HG03097 (cell line): ENCODE data around the gene SAMD11.
"Not testable (repeated sequence)": the region's sequence is repeated elsewhere in the genome, so short reads cannot be mapped to it uniquely, and the experiment has no call there.

Experiments used
- ATAC-seq: cut with Tn5 transposase; IDR thresholded peaks from one replicate; pipeline ENCODE4 v1.9.1; 2021; ENCODE audit not compliant: unreplicated experiment, low FRiP score

Gene SAMD11

GRCh38 chr1:944341-945325 is 20.9 kb downstream of the SAMD11 start:
- no peak for ATAC-seq

DNA sequence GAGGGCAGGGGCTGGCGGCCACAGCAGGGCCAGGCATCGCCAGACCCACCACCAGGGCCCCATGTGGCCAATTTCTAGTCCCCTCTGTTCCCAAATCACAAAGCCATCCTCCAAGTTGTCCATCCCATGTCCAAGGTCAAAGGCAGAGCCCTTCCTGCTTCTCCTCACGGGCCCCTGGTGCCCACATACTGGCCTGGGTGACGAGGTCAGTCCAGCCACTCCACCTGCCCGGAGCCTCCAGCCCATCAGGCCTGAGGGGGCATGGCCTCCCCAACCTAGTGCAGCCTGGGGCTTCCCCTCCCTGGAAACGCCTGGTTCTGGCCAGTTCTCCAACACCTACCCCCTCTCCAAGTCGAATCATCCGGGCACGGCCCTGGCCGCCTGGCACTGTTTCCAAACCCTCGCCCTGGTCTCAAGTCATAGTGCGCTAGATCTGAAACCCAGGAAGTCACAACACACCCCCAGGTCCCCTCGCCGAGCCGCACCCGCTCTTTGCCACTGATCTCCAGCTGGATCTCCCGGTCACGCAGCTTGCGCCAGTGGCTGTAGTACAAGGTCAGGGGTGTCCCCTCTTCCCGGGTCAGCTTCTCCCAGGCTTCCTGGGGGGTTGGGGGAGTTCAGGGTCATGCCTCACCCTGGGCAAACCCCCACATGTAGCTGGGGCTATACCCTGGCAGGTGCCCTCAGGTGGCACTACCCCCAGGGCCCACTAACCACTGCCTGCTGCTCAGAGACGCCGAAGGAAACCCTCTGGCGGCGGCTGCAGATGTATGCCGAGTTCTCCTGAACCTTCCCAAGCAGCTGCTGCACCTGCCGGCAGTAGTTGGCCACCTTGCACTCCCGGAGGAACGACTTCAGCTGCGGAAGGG is 22.2 kb downstream of the SAMD11 start:
- ATAC-seq, result no peak

DNA sequence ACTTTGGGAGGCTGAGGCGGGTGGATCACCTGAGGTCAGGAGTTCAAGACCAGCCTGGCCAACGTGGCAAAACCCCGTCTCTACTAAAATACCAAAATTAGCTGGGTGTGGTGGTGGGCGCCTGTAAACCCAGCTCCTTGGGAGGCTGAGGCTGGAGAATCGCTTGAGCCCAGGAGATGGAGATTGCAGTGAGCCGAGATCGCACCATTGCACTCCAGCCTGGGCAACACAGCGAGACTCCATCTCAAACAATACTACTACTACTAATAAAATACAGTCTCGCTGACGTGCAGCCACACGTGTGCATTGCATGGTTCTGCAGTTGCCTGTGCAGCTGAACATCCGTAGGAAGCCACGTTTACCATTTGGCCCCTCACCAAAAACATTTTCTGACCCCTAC is 23.1 kb downstream of the SAMD11 start:
- not testable (repeated sequence) for ATAC-seq

GRCh38 chr1:947958-948357 is 24.2 kb downstream of the SAMD11 start:
- no peak for ATAC-seq

- no peak for ATAC-seq
Measured at GRCh38 chr1:950268-950667, 26.5 kb downstream of the SAMD11 start.

DNA sequence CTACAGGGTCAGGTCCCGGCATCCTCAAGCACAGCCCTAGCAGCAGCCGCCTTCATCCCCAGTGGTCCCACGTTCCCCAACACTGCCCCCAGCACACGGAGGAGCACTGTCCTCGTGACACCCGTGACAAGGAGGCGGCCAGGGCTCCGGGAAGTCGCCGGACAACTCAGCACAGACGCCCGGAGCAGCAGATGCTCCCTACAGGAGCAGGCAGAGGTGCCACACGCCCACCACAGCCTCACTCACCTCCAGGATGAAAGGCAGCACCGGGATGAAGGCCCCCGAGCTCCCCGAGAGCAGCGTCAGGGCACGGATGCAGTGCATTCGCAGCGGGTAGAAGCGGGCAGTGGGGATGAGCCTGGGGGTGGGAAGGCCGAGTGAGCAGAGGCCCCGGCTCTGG is 27.2 kb downstream of the SAMD11 start:
- no peak for ATAC-seq

- ATAC-seq, result no peak
Measured at GRCh38 chr1:951364-951763, 27.6 kb downstream of the SAMD11 start.

DNA sequence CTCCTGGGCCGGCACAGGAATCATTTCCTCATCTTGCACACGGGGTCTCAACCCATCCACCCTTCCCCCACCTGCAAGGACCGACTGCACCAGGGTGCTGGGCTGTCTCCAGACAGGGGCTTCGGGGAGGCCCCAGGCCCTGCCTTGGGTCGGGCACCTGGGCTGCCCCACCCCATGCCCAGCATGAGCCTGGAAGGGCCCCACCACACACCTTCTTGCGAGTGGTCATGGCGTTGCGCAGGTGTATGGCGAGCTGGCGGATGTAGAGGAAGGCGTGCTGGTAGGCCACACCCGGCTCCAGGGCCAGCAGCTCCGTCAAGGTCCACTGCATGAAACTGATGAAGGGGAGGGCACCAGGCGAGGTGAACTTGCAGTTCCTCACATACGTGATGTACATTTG is 28.5 kb downstream of the SAMD11 start:
- no peak for ATAC-seq

- no peak for ATAC-seq
Measured at GRCh38 chr1:952603-953002, 28.9 kb downstream of the SAMD11 start.

- ATAC-seq, result no peak
Measured at GRCh38 chr1:953524-954320, 30.0 kb downstream of the SAMD11 start.

DNA sequence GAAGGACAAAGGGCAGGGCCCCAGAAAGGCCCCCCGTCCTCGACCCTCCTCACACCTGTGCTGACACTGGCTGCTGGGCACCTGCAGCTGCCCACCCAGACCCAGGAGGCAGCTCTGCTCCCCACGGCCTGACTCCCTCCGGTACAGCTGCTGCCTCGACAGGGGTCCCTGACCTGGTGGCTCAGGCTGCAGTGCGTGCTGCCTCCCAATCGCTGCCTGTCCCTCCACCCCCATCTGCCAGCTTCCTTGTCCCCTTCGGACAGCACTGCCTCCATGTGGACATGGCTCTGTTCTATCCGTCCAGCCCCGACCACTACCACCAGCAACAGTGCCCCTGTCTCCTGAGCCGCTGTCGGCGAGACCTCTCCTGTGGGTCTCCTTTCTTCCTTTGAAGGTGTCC is 31.2 kb downstream of the SAMD11 start:
- ATAC-seq, result no peak

GRCh38 chr1:955474-955873 is 31.8 kb downstream of the SAMD11 start:
- ATAC-seq, result no peak

- ATAC-seq, result no peak
Measured at GRCh38 chr1:956636-957035, 32.9 kb downstream of the SAMD11 start.

DNA sequence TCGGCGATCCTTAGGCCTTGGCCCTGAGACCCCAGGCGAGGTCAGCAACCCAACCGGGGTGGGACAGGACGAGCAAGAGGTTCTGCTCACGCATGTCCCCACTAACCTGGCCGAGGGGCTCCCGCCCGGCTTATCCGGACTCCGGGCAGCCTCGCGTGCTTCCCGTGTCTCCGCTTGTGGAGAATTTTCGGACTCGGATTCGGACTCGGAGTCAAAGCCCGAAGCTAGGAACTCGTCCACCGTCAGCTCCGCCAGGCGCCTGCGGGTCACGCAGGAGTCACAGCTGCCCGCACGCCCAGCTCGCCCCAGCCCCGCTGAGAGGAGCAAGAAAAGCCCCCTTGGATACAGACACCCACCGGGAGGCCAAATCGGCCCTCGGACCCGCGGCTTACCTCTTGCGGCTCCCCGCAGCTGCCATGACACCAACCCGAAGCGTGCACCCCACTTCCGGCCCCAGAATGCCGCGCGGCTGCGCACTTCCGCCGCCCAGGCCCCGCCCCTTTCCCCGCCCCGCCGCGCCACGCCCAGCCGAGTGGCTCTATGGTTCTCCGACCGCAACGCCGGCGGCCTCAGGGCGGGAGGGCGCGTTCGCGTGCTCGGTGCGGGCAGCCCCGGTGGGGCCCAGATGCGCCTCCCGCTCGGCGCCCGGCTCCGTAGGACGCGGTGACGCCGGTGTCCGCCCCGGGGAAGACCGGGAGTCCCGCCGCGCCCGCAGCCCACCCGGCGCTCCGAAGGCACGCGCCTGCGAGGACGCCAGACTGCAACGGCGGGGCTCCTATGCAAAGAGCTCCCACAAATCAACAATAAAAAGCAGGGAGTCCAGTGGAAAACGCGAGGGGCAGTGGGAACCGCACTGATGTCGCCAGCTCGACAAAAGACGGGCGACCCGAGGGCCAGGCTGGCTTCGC is 35.4 kb downstream of the SAMD11 start, which contains the start of gene NOC2L:
NOC2L (minus strand) TSS at position 434 of the 908 bp plus-strand sequence; CDS start at position 418, 16 bp downstream.
- ATAC-seq, result peak; percentile 52

GRCh38 chr1:959731-960362 is 36.1 kb downstream of the SAMD11 start:
- ATAC-seq, result no peak

DNA sequence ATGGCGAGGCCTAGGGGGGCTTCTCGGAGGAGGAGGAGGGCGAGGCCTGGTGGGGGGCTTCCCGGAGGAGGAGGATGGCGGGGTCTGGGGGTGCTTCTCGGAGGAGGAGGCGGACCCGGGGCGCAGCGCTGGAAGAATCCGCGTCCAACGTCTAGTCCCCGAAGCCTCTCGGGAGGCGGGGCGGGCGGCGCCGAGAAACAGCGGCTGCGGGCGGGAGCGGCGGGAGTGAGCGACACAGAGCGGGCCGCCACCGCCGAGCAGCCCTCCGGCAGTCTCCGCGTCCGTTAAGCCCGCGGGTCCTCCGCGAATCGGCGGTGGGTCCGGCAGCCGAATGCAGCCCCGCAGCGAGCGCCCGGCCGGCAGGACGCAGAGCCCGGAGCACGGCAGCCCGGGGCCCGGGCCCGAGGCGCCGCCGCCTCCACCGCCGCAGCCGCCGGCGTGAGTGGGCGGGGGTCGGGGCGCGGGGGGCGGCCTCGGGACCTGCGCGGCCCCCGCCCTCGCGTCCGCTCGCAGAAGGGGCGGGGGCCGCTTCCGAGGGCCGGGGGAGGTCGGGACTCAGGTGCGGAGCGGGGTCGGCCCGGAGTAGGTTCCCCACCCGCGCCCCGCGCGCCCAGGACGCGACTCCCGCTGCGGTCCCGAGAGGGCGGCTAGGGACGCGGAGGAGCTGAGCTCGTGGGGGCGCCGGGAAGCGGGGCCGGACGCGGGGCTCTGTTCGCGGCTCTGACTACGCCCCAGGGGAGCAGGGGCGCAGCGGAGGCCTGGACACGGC is 36.8 kb downstream of the SAMD11 start, which contains the start of gene KLHL17:
KLHL17 (plus strand) TSS at position 222 of the 769 bp plus-strand sequence; CDS start at position 332, 110 bp downstream.
- ATAC-seq, result peak; percentile 37

- ATAC-seq, result no peak
Measured at GRCh38 chr1:961132-961669, 37.5 kb downstream of the SAMD11 start.
